Epithelial cell of alveolus of lung (primary cell): ENCODE measurements around the gene ALG12. TPM values are rescaled to one million over a fixed set of nuclear protein-coding genes. Genes with fewer than 3 reads are reported as not detected.

ENCODE experiments used
- total RNA-seq: library from RNA; depleted of rRNA; stranded (reverse); fragments of >200 nt; gene quantifications from 2 replicates; pipeline ENCODE4 v1.2.1, GENCODE V29; 2015

ALG12 gene
- total RNA-seq = 31.3 and 35.4 TPM in 2 replicates

DNA sequence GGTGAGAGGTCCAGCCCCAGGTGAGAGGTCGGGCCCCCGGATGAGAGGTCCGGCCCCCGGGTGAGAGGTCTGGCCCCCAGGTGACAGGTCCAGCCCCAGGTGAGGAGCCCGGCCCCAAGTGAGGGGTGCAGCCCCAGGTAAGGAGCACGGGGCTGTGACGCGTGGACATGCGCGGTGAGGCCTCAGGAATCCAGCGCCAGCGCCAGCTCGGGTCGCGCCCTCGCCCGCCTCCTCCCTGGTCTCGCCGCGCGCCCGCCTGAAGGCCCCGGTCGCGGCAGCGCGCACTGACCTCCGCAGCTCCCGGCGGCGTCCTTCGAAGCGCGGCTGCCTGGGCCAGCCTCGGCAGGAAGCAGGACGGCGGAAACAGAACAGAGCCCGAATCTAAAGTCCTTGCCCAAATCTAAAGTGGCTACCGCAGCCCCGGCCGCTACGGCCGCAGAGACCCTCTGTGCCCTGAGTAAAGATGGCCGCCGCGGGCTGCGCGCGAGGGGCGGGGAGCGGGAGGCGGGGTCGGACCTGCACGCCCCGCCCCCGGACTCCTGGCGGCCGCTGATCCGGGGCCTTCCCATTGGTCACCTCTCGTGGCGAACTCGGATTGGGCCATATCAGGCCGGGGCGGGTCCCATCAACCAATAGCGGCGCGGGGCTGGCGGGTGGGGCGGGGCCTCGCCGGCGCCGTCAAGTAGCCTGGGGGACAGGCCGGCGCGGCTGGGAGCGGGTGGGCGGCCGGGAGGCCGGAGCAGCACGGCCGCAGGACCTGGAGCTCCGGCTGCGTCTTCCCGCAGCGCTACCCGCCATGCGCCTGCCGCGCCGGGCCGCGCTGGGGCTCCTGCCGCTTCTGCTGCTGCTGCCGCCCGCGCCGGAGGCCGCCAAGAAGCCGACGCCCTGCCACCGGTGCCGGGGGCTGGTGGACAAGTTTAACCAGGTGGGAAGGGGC lies at the start of gene ALG12, which contains the start of gene CRELD2:
ALG12 (minus strand) TSS at position 465 of the 937 bp plus-strand sequence. CDS start 4,673 bp downstream, outside the sequence.
CRELD2 (plus strand) TSS at position 661 of the 937 bp plus-strand sequence; CDS start at position 797, 136 bp downstream.

DNA sequence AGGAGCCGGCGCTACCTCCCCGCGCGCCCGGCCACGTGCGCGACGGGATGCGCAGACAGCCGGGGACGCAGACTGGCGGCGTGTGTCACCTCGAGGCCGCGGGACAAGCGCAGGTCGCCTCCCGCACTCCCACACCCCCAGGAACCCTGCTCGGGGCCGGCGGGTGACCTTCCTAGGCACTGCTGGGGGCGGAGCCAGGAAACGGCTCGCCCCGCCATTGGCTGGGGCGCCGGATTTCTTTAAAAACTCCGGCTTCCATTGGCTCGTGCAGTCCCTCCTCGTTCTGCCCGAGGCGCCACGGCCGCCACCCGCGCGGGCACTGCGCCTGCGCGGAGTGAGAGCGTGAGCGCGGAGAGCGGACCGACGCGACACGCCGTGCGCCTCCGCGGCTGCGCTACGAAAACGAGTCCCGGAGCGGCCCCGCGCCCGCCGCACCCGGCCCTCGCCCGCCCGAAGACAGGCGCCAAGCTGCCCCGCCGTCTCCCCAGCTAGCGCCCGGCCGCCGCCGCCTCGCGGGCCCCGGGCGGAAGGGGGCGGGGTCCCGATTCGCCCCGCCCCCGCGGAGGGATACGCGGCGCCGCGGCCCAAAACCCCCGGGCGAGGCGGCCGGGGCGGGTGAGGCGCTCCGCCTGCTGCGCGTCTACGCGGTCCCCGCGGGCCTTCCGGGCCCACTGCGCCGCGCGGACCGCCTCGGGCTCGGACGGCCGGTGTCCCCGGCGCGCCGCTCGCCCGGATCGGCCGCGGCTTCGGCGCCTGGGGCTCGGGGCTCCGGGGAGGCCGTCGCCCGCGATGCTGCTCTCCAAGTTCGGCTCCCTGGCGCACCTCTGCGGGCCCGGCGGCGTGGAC lies 42.1 kb upstream of the ALG12 start, which contains the start of gene PIM3:
PIM3 (plus strand) TSS at position 614 of the 846 bp plus-strand sequence; CDS start at position 790, 176 bp downstream.

DNA sequence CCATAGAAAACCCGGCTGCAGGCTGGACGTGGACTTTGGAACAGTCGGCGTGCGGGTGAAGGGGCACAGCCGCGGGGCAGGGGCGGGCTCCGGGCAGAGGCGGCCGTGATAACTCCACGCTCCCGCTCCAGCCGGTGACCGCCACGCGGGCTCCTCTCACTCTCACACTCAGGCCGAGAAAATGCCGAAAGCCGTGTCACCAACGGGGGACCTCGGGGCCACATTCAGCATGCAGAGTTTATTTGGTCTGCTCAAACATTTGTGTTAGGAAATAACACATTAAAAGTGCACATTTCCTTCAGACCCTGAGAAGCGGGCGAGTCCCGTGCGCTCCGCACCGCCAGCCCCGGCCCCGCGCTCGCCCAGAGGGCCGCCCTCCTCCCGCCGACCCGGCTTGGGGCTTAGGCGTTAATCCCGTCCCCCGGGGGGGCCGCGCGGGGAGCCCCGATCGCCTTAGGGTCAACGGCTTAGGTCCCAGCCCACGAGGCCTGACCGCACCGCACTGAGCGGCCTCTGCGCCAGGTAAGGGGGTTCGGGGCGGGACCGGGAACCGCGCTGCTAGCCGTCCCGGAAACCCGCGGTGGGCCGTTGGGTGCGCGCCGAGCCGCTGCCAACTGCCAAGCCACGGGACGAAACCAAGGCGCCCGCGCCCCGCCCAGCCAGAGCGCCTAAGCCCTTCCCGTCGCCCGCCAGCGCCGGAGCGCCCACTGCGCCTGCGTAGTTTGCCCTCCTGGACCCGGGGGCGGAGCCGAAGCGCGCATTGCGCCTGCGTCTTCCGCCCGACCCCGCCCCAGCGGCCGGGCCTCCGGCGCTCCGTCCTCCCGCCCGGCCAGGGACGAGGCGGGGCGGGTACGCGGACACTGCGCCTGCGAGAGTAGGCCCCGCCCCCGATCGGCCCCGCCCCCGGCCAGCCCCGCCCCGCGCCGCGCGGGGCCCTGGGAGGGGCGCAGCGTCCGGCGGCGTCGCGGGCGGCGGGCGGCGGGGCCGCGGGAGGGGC lies 65.0 kb downstream of the ALG12 start, which contains the start of gene ZBED4:
ZBED4 (plus strand) TSS at position 947 of the 997 bp plus-strand sequence. CDS start 29,819 bp downstream, outside the sequence.

Other genes with a start within 250 kb of the ALG12 start
- 16.0 and 29.1 TPM in 2 replicates for gene BRD1, start 90.6 kb downstream of the ALG12 start, total RNA-seq
- 11.7 and 14.4 TPM in 2 replicates for gene ZBED4, start 64.6 kb downstream of the ALG12 start, total RNA-seq
- gene CRELD2, start 196 bp upstream of the ALG12 start, total RNA-seq = 47.1 and 88.0 TPM in 2 replicates
- gene PIM3, start 42.3 kb upstream of the ALG12 start, total RNA-seq = 45.0 and 64.2 TPM in 2 replicates
- not detected in 2 replicates for gene IL17REL, start 94.3 kb upstream of the ALG12 start, total RNA-seq
- gene TTLL8, start 139.9 kb upstream of the ALG12 start, total RNA-seq = not detected in 2 replicates
- 0.08 TPM in 1 of 2 replicates, not detected in the other for gene MLC1, start 167.0 kb upstream of the ALG12 start, total RNA-seq
- gene MOV10L1, start 171.6 kb upstream of the ALG12 start, total RNA-seq = 0.91 and 3.0 TPM in 2 replicates